Transverse colon (tissue), 4 donors: ENCODE results near the gene SYNJ1. TPM values are rescaled to one million over a fixed set of nuclear protein-coding genes. Genes with fewer than 3 reads are reported as not detected.
"Not testable (repeated sequence)": the region's sequence is repeated elsewhere in the genome, so short reads cannot be mapped to it uniquely, and the experiment has no call there.

Experiments
- DNase-seq: peaks from one replicate; pipeline ENCODE4 v3.0.0-alpha.2; 2019
- H3K27ac ChIP-seq, 4 donors: fragments of 200-600 bp; sonication (generic); 2 replicates each; pipeline ENCODE4 v1.5.1; 2016 to 2018; ENCODE audit warnings: inconsistent platforms in 4 of 4
- H3K27me3 ChIP-seq: fragments of 200-600 bp; sonication (generic); 2 replicates; pipeline ENCODE4 v1.5.1; 2017; ENCODE audit warnings: inconsistent platforms
- H3K36me3 ChIP-seq, 4 donors: fragments of 200-600 bp; sonication (generic); 2 replicates each; pipeline ENCODE4 v1.5.1; 2017 to 2019; ENCODE audit warnings: inconsistent platforms in 4 of 4
- H3K4me1 ChIP-seq, 4 donors: fragments of 200-600 bp; sonication (generic); 2 replicates each; pipeline ENCODE4 v1.5.1; 2017 to 2020; ENCODE audit warnings: inconsistent platforms in 4 of 4
- H3K4me3 ChIP-seq, 4 donors: fragments of 200-600 bp; sonication (generic); 1 replicate in 1 of 4; 2 replicates in 3 of 4; pipeline versions ENCODE4 v1.5.1 to v1.6.1; 2017 to 2019; ENCODE audit warnings: inconsistent platforms in 4 of 4
- H3K9me3 ChIP-seq, 2 donors: fragments of 200-600 bp; sonication (generic); 2 replicates each; pipeline ENCODE4 v1.5.1; 2017 to 2019; ENCODE audit warnings: inconsistent platforms in 2 of 2
- CTCF ChIP-seq, 5 experiments: fragments of 200-600 bp in 3 of 5; fragments of 450-650 bp in 2 of 5; sonication (generic) in 3 of 5; IDR thresholded peaks; 1 replicate in 2 of 5; 2 replicates in 3 of 5; pipeline ENCODE4 v1.5.1; 2016 to 2017; ENCODE audit warnings: antibody characterized with exemption in 5 of 5, inconsistent platforms in 3 of 5, mild to moderate bottlenecking in 2 of 5, moderate library complexity in 1 of 5
- EP300 ChIP-seq: sonication (generic); formaldehyde crosslinking; IDR thresholded peaks from one replicate; pipeline ENCODE4 v1.6.1; 2017; ENCODE audit warnings: antibody characterized with exemption, low read depth
- POLR2A ChIP-seq: fragments of 450-650 bp; IDR thresholded peaks from one replicate; pipeline ENCODE4 v1.6.1; 2016; ENCODE audit warnings: antibody characterized with exemption, mild to moderate bottlenecking, moderate library complexity
- POLR2AphosphoS5 ChIP-seq, 3 donors: sonication (generic); formaldehyde crosslinking; IDR thresholded peaks; one replicate each; pipeline ENCODE4 v1.6.1; 2016; ENCODE audit warnings: antibody characterized with exemption in 3 of 3
- WGBS, 2 donors: methylation state at CpG; one replicate each; pipeline ENCODE4 v1.1.5; 2018; ENCODE audit warnings: low coverage in 1 of 2; 5-methylcytosine and 5-hydroxymethylcytosine counted together
- in situ Hi-C, 4 donors: fragments of 200-750 bp; cut with MboI; loops; one replicate each; pipeline versions ENCODE4 v1.15.0 to v1.15.1; 2017; ENCODE audit warnings: low sequenced_read_pairs in 3 of 4, low pct_ligation_motif_present in 1 of 4, low pct_unique_long_range_greater_than_20kb in 1 of 4
- intact Hi-C: fragments of 100-400 bp; cut with DNase I; formaldehyde crosslinking; loops from one replicate; pipeline ENCODE4 v1.15.1; 2023; ENCODE audit warnings: low total_unique reads
- total RNA-seq, 4 donors: library from RNA; depleted of rRNA; stranded (reverse); fragments of >200 nt; gene quantifications; one replicate each; pipeline ENCODE4 v1.1.0, GENCODE V29; 2016

SYNJ1 gene
- 10 to 100 TPM in 3 of 4 donors, 1 to 10 TPM in 1; 9.8 to 18.0 (median 15.9) TPM for total RNA-seq

GRCh38 chr21:32727687-32728455, at the start of gene SYNJ1:
TSS of gene SYNJ1 (minus strand) at chr21:32728013. CDS start at chr21:32726895, 1,118 bp downstream.
- Histone ChIP-seq H3K4me1 (peaks cover 5 to 24% (median 11%) of the 10 kb centered on the region in 4 donors), H3K36me3 (peaks cover 0 to 2% (median 0%) of the 10 kb centered on the region in 4 donors), H3K4me3 (peak within 1 kb of the TSS; percentile 59 to 93 (median 83)), H3K27me3 (no peaks in the 10 kb centered on the region), H3K9me3 (no peaks in the 10 kb centered on the region), H3K27ac (peak within 1 kb of the TSS; percentile 91 to 96 (median 94))
- TF ChIP-seq POLR2A (peak; percentile 89), POLR2AphosphoS5 (IDR thresholded peaks at IDR 0.05) (peak; percentile 90 to 95 (median 94)), CTCF (IDR thresholded peaks at IDR 0.05) (no peak)
- 0% methylated on average over 42 of the region's 79 CpGs; no CpG with 5 or more reads in 1 of the 2 donors for WGBS, 2 donors
- peak; percentile 97 for DNase-seq
- in situ Hi-C loops: no loop called here
- intact Hi-C loops: no loop called here

GRCh38 chr21:32777269-32777668, 49.5 kb upstream of the SYNJ1 start:
- WGBS, 2 donors: 96 to 100% methylated on average over 1 of the region's 1 CpG
- Histone ChIP-seq H3K9me3 (no peaks in the 10 kb centered on the region), H3K27me3 (no peaks in the 10 kb centered on the region), H3K36me3 (no peaks in the 10 kb centered on the region), H3K27ac (no peak overlapping the region), H3K4me3 (no peak overlapping the region), H3K4me1 (peaks cover 5 to 10% (median 7%) of the 10 kb centered on the region in 4 donors)
- DNase-seq: no peak
- in situ Hi-C loops: no loop called here
- intact Hi-C loops: no loop called here
- TF ChIP-seq EP300 (no peak), CTCF (IDR thresholded peaks at IDR 0.05) (no peak), POLR2AphosphoS5 (IDR thresholded peaks at IDR 0.05) (no peak), POLR2A (no peak)

GRCh38 chr21:32776743-32777142, 48.9 kb upstream of the SYNJ1 start:
- H3K9me3 ChIP-seq: no peaks in the 10 kb centered on the region
- WGBS, 2 donors: 91 to 100% methylated on average over 1 to 6 of the region's 6 CpGs

GRCh38 chr21:32773048-32773344, 45.2 kb upstream of the SYNJ1 start:
- peaks cover 16 to 36% (median 30%) of the 10 kb centered on the region in 4 donors for H3K4me1 ChIP-seq
- DNase-seq, in situ Hi-C loops, H3K27me3 ChIP-seq, intact Hi-C loops, H3K9me3 ChIP-seq, H3K36me3 ChIP-seq: not testable (repeated sequence)
- 94 to 97% methylated on average over 7 to 11 of the region's 11 CpGs for WGBS, 2 donors
- H3K27ac ChIP-seq: peak overlapping the region; percentile 93 to 97 (median 96)
- peak overlapping the region in 3 of 4 donors; percentile 82 to 92 (median 87) for H3K4me3 ChIP-seq

More at GRCh38 chr21:32776743-32777142, 48.9 kb upstream of the SYNJ1 start:
- Histone ChIP-seq H3K4me1 (peaks cover 5 to 10% (median 7%) of the 10 kb centered on the region in 4 donors), H3K36me3 (no peaks in the 10 kb centered on the region), H3K4me3 (no peak overlapping the region), H3K27me3 (no peaks in the 10 kb centered on the region), H3K27ac (no peak overlapping the region)
- no peak for DNase-seq
- in situ Hi-C loops: no loop called here
- TF ChIP-seq EP300 (no peak), CTCF (IDR thresholded peaks at IDR 0.05) (no peak), POLR2A (no peak), POLR2AphosphoS5 (IDR thresholded peaks at IDR 0.05) (no peak)
- intact Hi-C loops: no loop called here
